ENCODE results near the gene TGM1.
A peak's percentile ranks its signal among the peaks of the same experiment; 100 is the strongest.

- TF ChIP-seq POLR2A (IDR thresholded peaks at IDR 0.05; ENCODE audit: low read length) (no peak), GATA1 (IDR thresholded peaks at IDR 0.05; ENCODE audit: low read depth, low read length) (peak; percentile 77)
These were observed 6.9 kb downstream of the TGM1 start for GRCh38 chr14:24255931-24256711.
